ENCODE data around the gene ILF2. TPM values are rescaled to one million over a fixed set of nuclear protein-coding genes. Genes with fewer than 3 reads are reported as not detected.

ILF2 gene
- total RNA-seq, 1 experiment from 2014 or later: 420 TPM

GRCh38 chr1:153685544-153686340, 14.9 kb upstream of the ILF2 start:
- intact Hi-C loops (cut with micrococcal nuclease; ENCODE audit: unreplicated experiment): no loop called here
- CTCF ChIA-PET: no interaction called here
- Histone ChIP-seq H3K4me1 (ENCODE audit: insufficient read depth, low read length, poor library complexity, severe bottlenecking) (no peaks in the 10 kb centered on the region), H3K36me3 (ENCODE audit: insufficient read depth, low read length, poor library complexity, severe bottlenecking) (no peaks in the 10 kb centered on the region), H3K4me3 (ENCODE audit: low read depth, low read length, poor library complexity, severe bottlenecking) (no peak overlapping the region), H3K9me3 (ENCODE audit: low read depth, low read length, poor library complexity, severe bottlenecking) (no peaks in the 10 kb centered on the region), H3K27me3 (replicated peaks; ENCODE audit: insufficient read depth, low read depth, low read length, poor library complexity) (peaks cover 10% of the 10 kb centered on the region), H3K27ac (ENCODE audit: low read depth, low read length, poor library complexity, severe bottlenecking) (no peak overlapping the region)
- BruUV-seq (replicated peaks): no TSS peak
- TF ChIP-seq CTCF (conservative IDR thresholded peaks at IDR 0.05; ENCODE audit: low read depth, low read length) (no peak), EZH2 (IDR thresholded peaks at IDR 0.05; ENCODE audit: borderline replicate concordance, low read depth, low read length, poor library complexity, severe bottlenecking) (no peak)
- POLR2A ChIA-PET (ENCODE audit: low non-redundant PET): no interaction called here
- DNase-seq (ENCODE audit: low spot score): no peak

GRCh38 chr1:153684892-153685291, 14.1 kb upstream of the ILF2 start:
- POLR2A ChIA-PET (ENCODE audit: low non-redundant PET): no interaction called here
- intact Hi-C loops (cut with micrococcal nuclease; ENCODE audit: unreplicated experiment): no loop called here
- Histone ChIP-seq H3K4me3 (ENCODE audit: low read depth, low read length, poor library complexity, severe bottlenecking) (no peak overlapping the region), H3K9me3 (ENCODE audit: low read depth, low read length, poor library complexity, severe bottlenecking) (no peaks in the 10 kb centered on the region), H3K27me3 (replicated peaks; ENCODE audit: insufficient read depth, low read depth, low read length, poor library complexity) (peaks cover 18% of the 10 kb centered on the region), H3K4me1 (ENCODE audit: insufficient read depth, low read length, poor library complexity, severe bottlenecking) (peaks cover 2% of the 10 kb centered on the region), H3K27ac (ENCODE audit: low read depth, low read length, poor library complexity, severe bottlenecking) (no peak overlapping the region), H3K36me3 (ENCODE audit: insufficient read depth, low read length, poor library complexity, severe bottlenecking) (no peaks in the 10 kb centered on the region)
- CTCF ChIA-PET: no interaction called here
- DNase-seq (ENCODE audit: low spot score): no peak
- TF ChIP-seq EZH2 (IDR thresholded peaks at IDR 0.05; ENCODE audit: borderline replicate concordance, low read depth, low read length, poor library complexity, severe bottlenecking) (no peak), CTCF (conservative IDR thresholded peaks at IDR 0.05; ENCODE audit: low read depth, low read length) (no peak)
- no TSS peak for BruUV-seq (replicated peaks)

- DNase-seq (ENCODE audit: low spot score): no peak
- Histone ChIP-seq H3K27ac (ENCODE audit: low read depth, low read length, poor library complexity, severe bottlenecking) (no peak overlapping the region), H3K36me3 (ENCODE audit: insufficient read depth, low read length, poor library complexity, severe bottlenecking) (no peaks in the 10 kb centered on the region), H3K4me1 (ENCODE audit: insufficient read depth, low read length, poor library complexity, severe bottlenecking) (peaks cover 12% of the 10 kb centered on the region), H3K27me3 (replicated peaks; ENCODE audit: insufficient read depth, low read depth, low read length, poor library complexity) (peaks cover 29% of the 10 kb centered on the region), H3K4me3 (ENCODE audit: low read depth, low read length, poor library complexity, severe bottlenecking) (no peak overlapping the region), H3K9me3 (ENCODE audit: low read depth, low read length, poor library complexity, severe bottlenecking) (no peaks in the 10 kb centered on the region)
- ChIA-PET POLR2A (ENCODE audit: low non-redundant PET) (no interaction called here), CTCF (no interaction called here)
- BruUV-seq (replicated peaks): no TSS peak
- no peak for TF ChIP-seq CTCF (conservative IDR thresholded peaks at IDR 0.05; ENCODE audit: low read depth, low read length)
- no peak for TF ChIP-seq EZH2 (IDR thresholded peaks at IDR 0.05; ENCODE audit: borderline replicate concordance, low read depth, low read length, poor library complexity, severe bottlenecking)
- intact Hi-C loops (cut with micrococcal nuclease; ENCODE audit: unreplicated experiment): no loop called here
Observed at GRCh38 chr1:153683854-153684253, 13.1 kb upstream of the ILF2 start.

Measured in A673 (cell line).